DLD1 (cell line): ENCODE data around the gene ATP6V1G1.
"Not testable (repeated sequence)": the region's sequence is repeated elsewhere in the genome, so short reads cannot be mapped to it uniquely, and the experiment has no call there.

Experiments used
- in situ Hi-C: cut with HindIII; loops from 2 replicates; pipeline ENCODE4 v1.10.0; 2017; ENCODE audit warnings: low sequenced_read_pairs

The ATP6V1G1 gene

GRCh38 chr9:114576779-114577178 lies 10.8 kb upstream of the ATP6V1G1 start:
- in situ Hi-C loops, result not testable (repeated sequence)

- in situ Hi-C loops, result not testable (repeated sequence)
Observed at GRCh38 chr9:114578134-114578533, 9.4 kb upstream of the ATP6V1G1 start.

- in situ Hi-C loops, result no loop called here
Observed at GRCh38 chr9:114580609-114581193, 6.9 kb upstream of the ATP6V1G1 start.

GRCh38 chr9:114583371-114584155 lies 4.0 kb upstream of the ATP6V1G1 start:
- in situ Hi-C loops, result no loop called here

GRCh38 chr9:114588210-114588609 lies 641 bp downstream of the ATP6V1G1 start:
- in situ Hi-C loops, result loop anchor here (5.0 kb wide), 1 partner anchor 61 kb away; no protein-coding TSS in a partner anchor

- in situ Hi-C loops, result loop anchor here (5.0 kb wide), 1 partner anchor 62 kb away; no protein-coding TSS in a partner anchor
Observed at GRCh38 chr9:114588651-114589526, 1.3 kb downstream of the ATP6V1G1 start.

- in situ Hi-C loops, result no loop called here
Observed at GRCh38 chr9:114590328-114590727, 2.8 kb downstream of the ATP6V1G1 start.

GRCh38 chr9:114591291-114591787 lies 3.8 kb downstream of the ATP6V1G1 start:
- in situ Hi-C loops, result no loop called here

- in situ Hi-C loops, result no loop called here
Observed at GRCh38 chr9:114591849-114592248, 4.3 kb downstream of the ATP6V1G1 start.

- in situ Hi-C loops, result no loop called here
Observed at GRCh38 chr9:114592356-114592755, 4.8 kb downstream of the ATP6V1G1 start.

- in situ Hi-C loops, result no loop called here
Observed at GRCh38 chr9:114594136-114594535, 6.6 kb downstream of the ATP6V1G1 start.

- in situ Hi-C loops, result not testable (repeated sequence)
Observed at GRCh38 chr9:114600502-114601248, 13.1 kb downstream of the ATP6V1G1 start.

- in situ Hi-C loops, result not testable (repeated sequence)
Observed at GRCh38 chr9:114601787-114602186, 14.2 kb downstream of the ATP6V1G1 start.

- in situ Hi-C loops, result no loop called here
Observed at GRCh38 chr9:114602620-114603019, 15.1 kb downstream of the ATP6V1G1 start.

GRCh38 chr9:114603248-114603647 lies 15.7 kb downstream of the ATP6V1G1 start:
- in situ Hi-C loops, result no loop called here

GRCh38 chr9:114604989-114605388 lies 17.4 kb downstream of the ATP6V1G1 start:
- in situ Hi-C loops, result no loop called here

- in situ Hi-C loops, result no loop called here
Observed at GRCh38 chr9:114606068-114606467, 18.5 kb downstream of the ATP6V1G1 start.

GRCh38 chr9:114606597-114607207 lies 19.1 kb downstream of the ATP6V1G1 start:
- in situ Hi-C loops, result no loop called here

- in situ Hi-C loops, result no loop called here
Observed at GRCh38 chr9:114607671-114608524, 20.3 kb downstream of the ATP6V1G1 start.
